Fibroblast of pulmonary artery (primary cell): ENCODE measurements around the gene LSAMP.
A peak's percentile ranks its signal among the peaks of the same experiment; 100 is the strongest.
"Not testable (repeated sequence)": the region's sequence is repeated elsewhere in the genome, so short reads cannot be mapped to it uniquely, and the experiment has no call there.

Experiments
- DNase-seq: peaks from one replicate; pipeline ENCODE4 v3.0.0-alpha.2; 2010; ENCODE audit warnings: low read depth
- H3K4me3 ChIP-seq: replicated peaks from 2 replicates; pipeline ENCODE4 v1.5.1; 2011; ENCODE audit warnings: low read depth, mild to moderate bottlenecking, control low read depth, low read length, moderate library complexity
- CTCF ChIP-seq: IDR thresholded peaks from 2 replicates; pipeline ENCODE4 v1.5.1; 2011; ENCODE audit warnings: mild to moderate bottlenecking, control low read depth, low read length, inconsistent platforms; ENCODE audit errors: missing control alignments

Gene LSAMP

DNA sequence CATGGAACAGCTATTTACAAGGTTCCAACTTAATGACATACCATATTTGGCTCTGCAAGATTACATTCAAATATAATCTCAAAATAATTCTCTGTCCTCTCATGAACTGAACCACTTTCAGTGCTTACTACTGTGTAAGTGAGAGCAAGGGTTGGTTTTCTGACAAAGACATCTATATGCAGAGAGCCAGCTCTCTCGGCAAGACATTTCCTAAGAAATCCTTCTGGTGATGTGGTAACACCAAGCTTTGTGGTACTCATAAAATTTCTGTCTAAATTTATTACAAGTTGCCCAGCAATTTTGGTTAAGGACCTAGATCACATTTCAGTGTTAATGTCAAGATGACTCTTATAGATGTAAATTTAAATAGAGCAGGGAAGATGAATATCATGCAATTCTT, 637.0 kb downstream of the LSAMP start:
- no peak overlapping the region for H3K4me3 ChIP-seq
- no peak for DNase-seq
- TF ChIP-seq CTCF, result no peak

GRCh38 chr3:115806501-115806900, 638.8 kb downstream of the LSAMP start:
- no peak for TF ChIP-seq CTCF
- peak; percentile 20 for DNase-seq
- no peak overlapping the region for H3K4me3 ChIP-seq

DNA sequence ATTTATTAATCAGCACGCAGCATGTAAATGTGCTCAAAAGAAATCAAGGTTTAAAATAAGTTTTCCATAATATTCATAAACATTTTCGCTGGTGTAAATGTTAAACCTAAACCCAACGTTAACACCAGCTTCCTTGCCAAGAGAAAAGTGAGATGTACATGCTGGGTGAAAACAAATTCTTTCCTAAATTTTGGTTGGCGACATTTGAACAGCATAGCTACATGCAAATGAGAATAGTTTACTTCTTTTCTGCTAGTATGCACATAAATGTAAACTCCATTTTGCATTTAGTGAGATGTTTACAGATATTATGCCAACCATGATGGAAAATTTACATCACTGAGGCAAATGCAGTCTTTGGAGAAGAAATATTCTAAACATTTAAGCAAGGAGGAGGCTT, 639.8 kb downstream of the LSAMP start:
- no peak for DNase-seq
- TF ChIP-seq CTCF, result no peak
- no peak overlapping the region for H3K4me3 ChIP-seq

DNA sequence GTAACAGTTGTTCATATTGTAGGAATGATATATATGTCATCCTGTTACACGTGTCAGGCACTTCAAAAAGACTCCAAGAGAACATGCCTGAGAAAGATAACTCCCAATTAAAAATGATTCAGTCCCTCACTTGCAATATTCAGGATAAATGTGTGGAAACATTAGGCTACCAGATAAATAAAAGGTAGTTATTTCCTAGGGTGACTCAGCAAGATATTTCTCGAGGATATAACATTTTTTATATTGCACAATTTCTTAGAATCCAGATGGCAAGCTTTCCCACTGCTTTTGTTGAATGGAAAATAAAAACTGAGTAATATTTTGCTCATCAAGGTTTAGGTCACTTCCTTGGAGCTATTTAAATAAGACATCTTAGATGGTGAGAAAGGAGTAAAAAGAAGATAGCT, 640.6 kb downstream of the LSAMP start:
- H3K4me3 ChIP-seq, result no peak overlapping the region
- DNase-seq, result peak; percentile 92
- no peak for TF ChIP-seq CTCF

GRCh38 chr3:115804200-115804599, 641.1 kb downstream of the LSAMP start:
- no peak overlapping the region for H3K4me3 ChIP-seq
- no peak for TF ChIP-seq CTCF
- DNase-seq, result no peak

DNA sequence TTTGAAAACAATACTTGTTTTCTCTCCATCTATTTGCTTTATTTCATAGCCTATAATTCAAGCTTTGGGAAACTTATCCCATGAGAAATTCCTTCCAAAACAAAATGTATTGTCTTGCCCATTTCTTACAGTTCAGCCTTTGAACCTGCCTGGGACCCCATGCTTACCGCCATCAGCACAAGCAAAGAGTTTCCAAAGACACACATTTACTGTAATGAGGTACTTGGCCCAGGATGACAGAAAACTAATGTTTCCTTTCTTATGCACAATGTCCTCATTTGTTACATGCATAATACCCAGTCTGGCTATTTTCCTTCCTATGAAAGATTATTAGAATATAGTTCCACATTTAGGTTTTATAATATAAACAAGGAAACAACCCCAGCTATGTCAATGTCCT, 641.6 kb downstream of the LSAMP start:
- no peak overlapping the region for H3K4me3 ChIP-seq
- TF ChIP-seq CTCF, result no peak
- no peak for DNase-seq

- no peak overlapping the region for H3K4me3 ChIP-seq
- DNase-seq, result peak; percentile 59
- TF ChIP-seq CTCF, result no peak
Measured at GRCh38 chr3:115800489-115801075, 644.7 kb downstream of the LSAMP start.

- DNase-seq, H3K4me3 ChIP-seq: not testable (repeated sequence)
Measured at GRCh38 chr3:115800065-115800464, 645.2 kb downstream of the LSAMP start.
